ENCODE measurements around the gene GRIK3.

GRCh38 chr1:37064039-37064438, 29.7 kb upstream of the GRIK3 start:
- TF ChIP-seq RAD21 (IDR thresholded peaks at IDR 0.05; ENCODE audit: low read depth) = no peak
- TF ChIP-seq REST (IDR thresholded peaks at IDR 0.05; ENCODE audit: low read depth) = no peak
- no peak for TF ChIP-seq MAX (IDR thresholded peaks at IDR 0.05)
- no peak for TF ChIP-seq TAF1 (IDR thresholded peaks at IDR 0.05; ENCODE audit: low read depth)
- TF ChIP-seq TEAD4 (IDR thresholded peaks at IDR 0.05) = no peak
- no peak for TF ChIP-seq EP300 (IDR thresholded peaks at IDR 0.05; ENCODE audit: borderline replicate concordance)
- TF ChIP-seq USF1 (IDR thresholded peaks at IDR 0.05) = no peak
- TF ChIP-seq TCF12 (IDR thresholded peaks at IDR 0.05; ENCODE audit: low read depth) = no peak
- TF ChIP-seq FOXM1 (IDR thresholded peaks at IDR 0.05; ENCODE audit: borderline replicate concordance, low read depth) = no peak
- no peak for TF ChIP-seq CEBPB (IDR thresholded peaks at IDR 0.05)
- TF ChIP-seq YY1 (IDR thresholded peaks at IDR 0.05; ENCODE audit: low read depth) = no peak
- no peak for TF ChIP-seq CREB1 (IDR thresholded peaks at IDR 0.05; ENCODE audit: low read depth)
